Duodenal mucosa (tissue), 2 donors: ENCODE results near the gene SLC47A1.
A peak's percentile ranks its signal among the peaks of the same experiment; 100 is the strongest.
"Not testable (repeated sequence)": the region's sequence is repeated elsewhere in the genome, so short reads cannot be mapped to it uniquely, and the experiment has no call there.

Source experiments
- H3K27ac ChIP-seq: one replicate; pipeline ENCODE4 v1.7.0; 2013; ENCODE audit warnings: low read depth, low read length
- H3K27me3 ChIP-seq, 2 donors: one replicate each; pipeline ENCODE4 v1.7.0; 2013; ENCODE audit warnings: low read length in 2 of 2, control low read depth in 1 of 2; ENCODE audit not compliant: insufficient read depth in 2 of 2, control insufficient read depth in 1 of 2
- H3K36me3 ChIP-seq, 2 donors: one replicate each; pipeline ENCODE4 v1.7.0; 2013; ENCODE audit warnings: low read length in 2 of 2, control low read depth in 1 of 2; ENCODE audit not compliant: insufficient read depth in 2 of 2, control insufficient read depth in 1 of 2
- H3K4me1 ChIP-seq, 2 donors: one replicate each; pipeline ENCODE4 v1.7.0; 2013; ENCODE audit warnings: low read length in 2 of 2, control low read depth in 1 of 2; ENCODE audit not compliant: insufficient read depth in 2 of 2, control insufficient read depth in 1 of 2
- H3K4me3 ChIP-seq, 2 donors: one replicate each; pipeline ENCODE4 v1.7.0; 2013; ENCODE audit warnings: low read length in 2 of 2, low read depth in 1 of 2
- H3K9ac ChIP-seq, 2 donors: one replicate each; pipeline ENCODE4 v1.7.0; 2013; ENCODE audit warnings: low read length in 2 of 2, low read depth in 1 of 2
- H3K9me3 ChIP-seq, 2 donors: one replicate each; pipeline ENCODE4 v1.7.0; 2013; ENCODE audit warnings: low read length in 2 of 2, control low read depth in 1 of 2; ENCODE audit not compliant: control insufficient read depth in 1 of 2

SLC47A1 gene

DNA sequence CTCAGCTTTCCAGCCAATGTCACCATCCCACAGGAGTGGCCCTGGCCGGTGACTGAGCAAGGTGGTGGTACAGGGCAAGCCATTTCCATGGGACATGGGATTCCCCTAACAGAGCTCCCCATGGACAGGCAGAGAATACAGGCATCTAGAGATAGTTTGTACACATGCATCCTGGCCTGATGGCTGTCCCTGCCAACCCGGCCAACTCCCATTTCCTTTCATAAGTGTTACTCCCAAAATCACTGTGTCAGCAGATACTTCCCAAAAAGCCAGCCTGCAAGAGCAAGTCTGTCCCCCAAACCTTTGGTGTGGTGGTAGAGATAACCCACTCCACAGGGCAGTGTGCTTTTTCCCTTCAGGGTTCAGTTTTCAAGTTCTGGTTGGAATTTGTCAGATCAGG is 32.4 kb upstream of the SLC47A1 start:
- no peaks in the 10 kb centered on the region for H3K27me3 ChIP-seq
- no peak overlapping the region for H3K27ac ChIP-seq
- no peaks in the 10 kb centered on the region for H3K4me1 ChIP-seq
- no peaks in the 10 kb centered on the region for H3K9me3 ChIP-seq
- no peak overlapping the region for H3K4me3 ChIP-seq
- no peak overlapping the region for H3K9ac ChIP-seq
- no peaks in the 10 kb centered on the region for H3K36me3 ChIP-seq

DNA sequence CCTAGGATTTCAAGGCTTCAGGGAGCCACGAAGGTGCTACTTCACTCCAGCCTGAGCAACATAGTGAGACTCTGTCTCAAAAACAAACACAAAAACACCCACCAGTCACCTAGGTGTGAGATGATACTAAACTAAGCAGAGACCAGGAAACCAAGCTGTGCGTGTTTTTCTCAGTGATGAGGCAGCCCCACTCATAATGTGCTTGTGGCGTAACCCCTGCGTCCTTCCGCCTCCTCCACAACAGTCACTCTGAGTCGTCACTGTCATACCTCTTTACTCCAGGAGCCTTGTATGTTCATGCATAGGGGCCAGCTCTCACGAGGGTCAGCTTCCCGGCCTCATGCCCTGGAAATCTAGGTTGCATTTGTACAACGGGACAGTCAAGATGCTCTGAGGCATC is 31.1 kb upstream of the SLC47A1 start:
- Histone ChIP-seq H3K27me3 (no peaks in the 10 kb centered on the region), H3K4me1 (no peaks in the 10 kb centered on the region), H3K9me3 (no peaks in the 10 kb centered on the region), H3K4me3 (no peak overlapping the region), H3K36me3 (no peaks in the 10 kb centered on the region), H3K27ac (no peak overlapping the region), H3K9ac (no peak overlapping the region)

DNA sequence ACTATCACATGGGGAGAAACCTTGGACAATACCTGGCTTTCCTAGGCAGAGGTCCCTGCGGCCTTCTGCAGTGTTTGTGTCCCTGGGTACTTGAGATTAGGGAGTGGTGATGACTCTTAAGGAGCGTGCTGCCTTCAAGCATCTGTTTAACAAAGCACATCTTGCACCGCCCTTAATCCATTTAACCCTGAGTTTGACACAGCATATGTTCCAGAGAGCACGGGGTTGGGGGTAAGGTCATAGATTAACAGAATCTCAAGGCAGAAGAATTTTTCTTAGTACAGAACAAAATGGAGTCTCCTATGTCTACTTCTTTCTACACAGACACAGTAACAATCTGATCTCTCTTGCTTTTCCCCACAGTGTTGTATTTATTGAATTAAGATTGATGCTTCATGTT is 28.1 kb upstream of the SLC47A1 start:
- H3K36me3 ChIP-seq, H3K9me3 ChIP-seq, H3K4me1 ChIP-seq, H3K27me3 ChIP-seq, H3K4me3 ChIP-seq, H3K27ac ChIP-seq, H3K9ac ChIP-seq: not testable (repeated sequence)

DNA sequence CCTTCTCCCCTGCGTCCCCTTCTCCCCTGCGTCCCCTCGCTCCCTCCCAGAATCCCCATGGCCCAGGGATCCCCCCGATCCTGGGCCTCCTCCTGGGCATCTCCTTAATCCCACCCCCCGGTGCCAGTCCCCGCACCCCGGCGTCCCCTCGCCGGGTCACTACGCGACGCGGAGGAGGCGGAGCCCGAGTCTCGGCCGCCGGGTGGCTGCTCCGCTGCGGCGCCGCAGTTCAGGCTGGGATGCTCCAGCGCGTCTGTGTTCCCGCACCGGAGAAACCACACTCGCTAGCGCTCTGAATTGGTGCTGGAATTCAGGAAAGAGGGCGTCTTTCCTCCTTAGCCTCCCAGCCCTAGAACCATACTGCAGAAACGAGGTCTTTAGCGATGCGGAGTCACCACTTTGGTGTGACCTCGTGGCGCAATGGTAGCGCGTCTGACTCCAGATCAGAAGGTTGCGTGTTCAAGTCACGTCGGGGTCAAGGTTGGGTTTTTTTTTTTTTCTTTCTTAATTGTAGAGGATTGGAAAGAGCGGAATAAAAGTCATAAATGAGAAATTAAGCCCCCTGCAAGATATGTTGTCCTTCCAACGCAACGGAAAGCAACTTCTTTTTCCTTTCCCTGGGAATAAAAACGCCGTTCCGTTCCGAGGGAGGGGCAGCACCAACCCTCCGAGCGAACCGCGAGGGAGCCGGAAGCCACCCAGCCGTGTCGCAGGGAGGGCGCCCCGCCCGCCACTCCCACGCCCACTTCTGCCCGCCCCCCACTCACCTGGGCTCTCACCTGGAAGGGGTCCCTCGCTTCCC is 25.7 kb upstream of the SLC47A1 start:
- H3K36me3 ChIP-seq: no peaks in the 10 kb centered on the region
- peak overlapping the region; percentile 74 to 88 for H3K4me3 ChIP-seq
- no peaks in the 10 kb centered on the region for H3K27me3 ChIP-seq

DNA sequence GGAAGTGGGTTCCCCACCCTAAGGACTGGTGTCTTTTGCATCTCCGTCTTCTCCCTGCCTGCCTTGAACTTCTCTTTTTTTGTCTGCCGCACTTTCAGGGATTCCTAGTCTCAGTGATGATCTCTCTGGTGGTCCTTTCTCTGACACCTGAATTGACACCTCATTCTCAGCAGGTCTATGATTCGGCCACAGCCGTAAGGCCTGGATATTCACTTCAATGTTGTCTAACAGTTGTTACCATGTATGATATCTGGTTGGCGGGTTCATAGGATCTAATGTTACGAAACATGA is 25.1 kb upstream of the SLC47A1 start:
- H3K9ac ChIP-seq: peak overlapping the region; percentile 58 to 76
- no peaks in the 10 kb centered on the region for H3K9me3 ChIP-seq
- H3K27me3 ChIP-seq: no peaks in the 10 kb centered on the region
- H3K4me1 ChIP-seq: peaks cover 0 to 7% of the 10 kb centered on the region in 2 donors
- H3K4me3 ChIP-seq: peak overlapping the region; percentile 74 to 88
- no peak overlapping the region for H3K27ac ChIP-seq
- no peaks in the 10 kb centered on the region for H3K36me3 ChIP-seq

More for the DNA sequence above, 25.7 kb upstream of the SLC47A1 start:
- peaks cover 0 to 7% of the 10 kb centered on the region in 2 donors for H3K4me1 ChIP-seq
- peak overlapping the region; percentile 70 for H3K27ac ChIP-seq
- H3K9ac ChIP-seq: peak overlapping the region; percentile 58 to 76
- H3K9me3 ChIP-seq: no peaks in the 10 kb centered on the region

DNA sequence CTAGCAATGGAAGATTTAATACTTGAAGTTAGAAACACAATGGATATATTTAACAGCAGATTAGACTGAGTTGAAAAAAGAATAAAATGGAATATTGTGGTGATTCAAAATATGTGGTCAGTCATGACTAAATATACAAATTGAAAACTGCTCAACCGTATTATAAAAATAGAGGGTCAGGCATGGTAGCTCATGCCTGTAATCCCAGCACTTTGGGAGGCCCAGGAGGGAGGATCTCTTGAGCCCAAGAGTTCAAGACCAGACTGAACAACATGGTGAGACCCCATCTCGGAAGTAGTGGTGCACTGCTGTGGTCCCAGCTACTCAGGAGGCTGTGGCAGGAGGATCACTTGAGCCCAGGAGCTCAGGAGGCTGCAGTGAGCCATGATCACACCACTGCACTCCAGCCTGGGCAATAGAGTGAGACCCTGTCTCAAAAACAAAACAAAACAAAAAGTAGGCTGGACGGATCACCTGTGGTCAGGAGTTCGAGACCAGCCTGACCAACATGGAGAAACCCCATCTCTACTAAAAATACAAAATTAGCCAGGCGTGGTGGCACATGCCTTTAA is 24.3 kb upstream of the SLC47A1 start:
- H3K27me3 ChIP-seq, H3K9me3 ChIP-seq, H3K36me3 ChIP-seq, H3K9ac ChIP-seq, H3K27ac ChIP-seq, H3K4me3 ChIP-seq, H3K4me1 ChIP-seq: not testable (repeated sequence)

DNA sequence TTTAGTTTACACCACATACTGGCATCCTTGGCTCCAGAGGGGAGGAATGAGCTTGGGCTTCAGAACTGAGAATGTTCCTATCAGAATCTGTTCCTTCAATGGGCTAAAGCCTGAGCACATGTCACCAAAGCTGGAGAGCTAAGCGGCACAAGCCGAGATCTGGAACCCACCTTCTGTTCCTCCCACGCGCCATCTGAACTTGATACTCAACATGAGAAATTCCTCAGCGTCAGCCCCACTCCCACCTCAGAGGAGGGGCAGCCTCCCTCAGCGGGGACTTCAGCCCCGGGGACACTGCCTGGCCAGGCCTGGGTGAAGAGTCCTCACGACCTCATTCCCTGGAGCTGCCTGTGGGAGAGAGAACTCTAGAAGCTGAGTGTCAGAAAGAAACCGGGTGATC is 22.8 kb upstream of the SLC47A1 start:
- Histone ChIP-seq H3K36me3 (no peaks in the 10 kb centered on the region), H3K9me3 (no peaks in the 10 kb centered on the region), H3K27me3 (no peaks in the 10 kb centered on the region), H3K27ac (no peak overlapping the region), H3K4me3 (no peak overlapping the region), H3K4me1 (peaks cover 0 to 7% of the 10 kb centered on the region in 2 donors), H3K9ac (no peak overlapping the region)

DNA sequence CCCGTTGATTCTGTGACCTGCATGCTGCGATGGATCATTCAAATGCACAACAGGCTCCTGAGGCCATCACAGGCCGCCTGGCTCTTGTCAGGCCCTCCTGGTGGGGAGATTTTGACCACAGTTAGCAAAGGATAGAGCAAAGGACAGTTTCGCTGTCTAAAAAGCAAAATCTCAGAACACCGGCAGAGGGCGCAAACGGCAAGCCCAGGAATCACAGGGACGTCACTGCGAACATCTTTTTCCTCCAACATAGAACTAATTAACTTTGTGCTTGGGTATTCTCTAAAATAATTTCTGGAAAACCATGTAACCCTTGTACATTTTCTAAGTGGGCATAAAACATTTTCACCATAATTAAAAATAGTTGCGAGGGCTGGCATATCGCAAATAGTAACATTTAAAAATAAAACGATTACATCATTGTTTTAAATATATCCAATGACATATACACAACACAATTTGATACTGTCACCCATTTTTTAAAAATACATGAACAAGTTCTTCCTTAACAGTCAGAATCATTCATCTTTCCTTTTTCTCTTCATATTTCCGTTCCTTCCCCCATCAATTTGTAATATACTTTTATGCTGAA is 19.7 kb upstream of the SLC47A1 start:
- no peaks in the 10 kb centered on the region for H3K9me3 ChIP-seq
- H3K27me3 ChIP-seq: no peaks in the 10 kb centered on the region
- no peak overlapping the region for H3K27ac ChIP-seq
- H3K9ac ChIP-seq: no peak overlapping the region
- H3K4me1 ChIP-seq: no peaks in the 10 kb centered on the region
- no peak overlapping the region for H3K4me3 ChIP-seq
- no peaks in the 10 kb centered on the region for H3K36me3 ChIP-seq

DNA sequence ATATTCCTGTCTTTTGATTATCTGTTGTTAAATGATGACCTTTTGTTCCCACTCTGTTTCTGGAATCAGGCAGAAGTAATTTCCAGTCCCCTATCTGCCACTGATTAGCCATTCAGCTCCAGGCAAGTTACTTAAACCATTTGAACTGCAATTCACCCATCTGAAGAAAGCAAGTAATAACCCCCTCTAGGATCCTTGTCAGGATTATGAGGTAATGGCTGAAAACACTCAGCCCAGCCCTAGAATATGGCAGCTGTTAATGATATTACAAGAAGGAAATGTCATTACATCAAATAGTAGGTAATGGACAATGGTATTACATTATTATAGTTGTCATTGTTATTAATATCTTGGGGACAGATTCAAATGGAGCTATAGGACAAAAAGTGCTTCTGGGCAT is 16.0 kb upstream of the SLC47A1 start:
- Histone ChIP-seq H3K9ac (no peak overlapping the region), H3K27ac (no peak overlapping the region), H3K4me3 (no peak overlapping the region), H3K27me3 (no peaks in the 10 kb centered on the region), H3K4me1 (no peaks in the 10 kb centered on the region), H3K9me3 (no peaks in the 10 kb centered on the region), H3K36me3 (no peaks in the 10 kb centered on the region)

DNA sequence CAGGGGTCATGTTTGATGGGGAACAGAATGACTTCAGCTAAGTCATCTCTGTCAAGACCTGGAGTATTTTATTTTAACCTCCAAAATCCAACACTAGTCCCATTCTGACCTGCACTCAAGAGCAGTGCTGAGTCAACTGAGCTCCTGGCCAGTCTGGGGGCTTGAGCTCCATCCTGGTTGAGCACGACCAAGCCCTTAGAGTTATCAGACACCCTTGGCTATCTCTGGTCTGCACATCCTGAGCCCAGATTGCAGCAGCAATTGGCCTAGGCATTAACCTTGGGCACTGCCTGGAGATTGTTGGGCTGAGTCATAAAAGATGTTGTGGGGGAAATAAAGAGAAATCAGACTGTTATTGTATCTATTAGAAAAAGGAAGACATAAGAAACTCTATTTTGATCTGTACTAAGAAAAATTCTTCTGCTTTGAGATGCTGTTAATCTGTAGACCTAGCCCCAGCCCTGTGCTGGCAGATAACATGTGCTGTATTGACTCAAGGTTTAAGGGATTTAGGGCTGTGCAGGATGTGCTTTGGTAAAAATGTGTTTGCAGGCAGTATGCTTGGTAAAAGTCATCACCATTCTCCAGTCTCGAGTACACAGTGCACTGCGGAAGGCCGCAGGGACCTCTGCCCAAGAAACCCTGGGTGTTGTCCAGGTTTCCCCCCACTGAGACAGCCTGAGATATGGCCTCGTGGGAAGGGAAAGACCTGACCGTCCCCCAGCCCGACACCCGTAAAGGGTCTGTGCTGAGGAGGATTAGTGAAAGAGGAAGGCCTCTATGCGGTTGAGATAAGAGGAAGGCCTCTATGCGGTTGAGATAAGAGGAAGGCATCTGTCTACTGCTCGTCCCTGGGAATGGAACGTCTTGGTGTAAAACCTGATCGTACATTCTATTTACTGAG is 14.0 kb upstream of the SLC47A1 start:
- H3K36me3 ChIP-seq, H3K4me3 ChIP-seq, H3K9ac ChIP-seq, H3K27ac ChIP-seq, H3K9me3 ChIP-seq, H3K4me1 ChIP-seq, H3K27me3 ChIP-seq: not testable (repeated sequence)
